Adrenal gland (tissue), 5 donors: ENCODE results near the gene PDE2A.

Experiments
- CTCF ChIP-seq, 6 experiments: fragments of 450-650 bp in 4 of 6; fragments of 200-600 bp in 2 of 6; sonication (generic) in 1 of 6; IDR thresholded peaks; 1 replicate in 5 of 6; 2 replicates in 1 of 6; pipeline versions ENCODE4 v1.5.1 to v1.8.0; 2016 to 2021; ENCODE audit warnings: antibody characterized with exemption in 6 of 6, mild to moderate bottlenecking in 2 of 6, moderate library complexity in 1 of 6
- POLR2A ChIP-seq, 2 donors: fragments of 450-650 bp; IDR thresholded peaks; one replicate each; pipeline ENCODE4 v1.6.1; 2017; ENCODE audit warnings: antibody characterized with exemption in 2 of 2, mild to moderate bottlenecking in 2 of 2, moderate library complexity in 1 of 2
- donor health status: DM: no; HTN: no; CAD: no.

GRCh38 chr11:72604256-72604655 lies 70.0 kb downstream of the PDE2A start:
- no peak for TF ChIP-seq CTCF (IDR thresholded peaks at IDR 0.05)
- no peak for TF ChIP-seq POLR2A (IDR thresholded peaks at IDR 0.05)
